Measurements from ENCODE around the gene LCOR. TPM values are rescaled to one million over a fixed set of nuclear protein-coding genes. Genes with fewer than 3 reads are reported as not detected.

The LCOR gene
- total and polyA plus RNA-seq, 4 donors = 2.5 to 31.2 (median 14.5) TPM

- no peak overlapping the region for H3K9ac ChIP-seq (ENCODE audit: low read depth in 1 of 2, low read length in 2 of 2)
- no peak for DNase-seq (ENCODE audit: low spot score)
- no peaks in the 10 kb centered on the region for H3K27me3 ChIP-seq (ENCODE audit: control insufficient read depth in 4 of 4, insufficient read depth in 4 of 4, low read length in 3 of 4)
- no peak overlapping the region for H3K4me3 ChIP-seq (ENCODE audit: low read depth in 1 of 3, low read length in 3 of 3)
- H3K36me3 ChIP-seq (ENCODE audit: control insufficient read depth in 4 of 4, insufficient read depth in 3 of 4, low read depth in 1 of 4, low read length in 3 of 4) = peaks cover 0 to 3% (median 0%) of the 10 kb centered on the region in 4 donors
- H3K9me3 ChIP-seq (ENCODE audit: control insufficient read depth in 4 of 4, low read length in 3 of 4) = no peaks in the 10 kb centered on the region
- WGBS = 83% methylated on average over 2 of the region's 2 CpGs
- TF ChIP-seq MAX (IDR thresholded peaks at IDR 0.05) (no peak), FOXA1 (IDR thresholded peaks at IDR 0.05) (no peak), GABPA (IDR thresholded peaks at IDR 0.05 in 1 of 2, conservative IDR thresholded peaks at IDR 0.05 in 1 of 2) (no peak), REST (IDR thresholded peaks at IDR 0.05) (no peak), ZBTB33 (IDR thresholded peaks at IDR 0.05) (no peak), TAF1 (conservative IDR thresholded peaks at IDR 0.05) (no peak), HNF4A (conservative IDR thresholded peaks at IDR 0.05) (no peak), CTCF (IDR thresholded peaks at IDR 0.05; ENCODE audit: low read depth, low read length, missing input control) (no peak), RAD21 (IDR thresholded peaks at IDR 0.05) (no peak), FOXA2 (IDR thresholded peaks at IDR 0.05) (no peak), ATF3 (IDR thresholded peaks at IDR 0.05) (no peak), EGR1 (IDR thresholded peaks at IDR 0.05; ENCODE audit: low read depth in 2 of 2) (no peak)
- H3K27ac ChIP-seq (ENCODE audit: low read depth in 1 of 2, low read length in 2 of 2) = no peak overlapping the region
- peaks cover 0 to 4% (median 2%) of the 10 kb centered on the region in 4 donors for H3K4me1 ChIP-seq (ENCODE audit: control insufficient read depth in 4 of 4, insufficient read depth in 4 of 4, low read length in 3 of 4)
Measured at GRCh38 chr10:96858038-96858705, 26.1 kb downstream of the LCOR start.

GRCh38 chr10:96858706-96859050, 26.6 kb downstream of the LCOR start:
- H3K4me1 ChIP-seq (ENCODE audit: control insufficient read depth in 4 of 4, insufficient read depth in 4 of 4, low read length in 3 of 4) = peaks cover 0 to 8% (median 5%) of the 10 kb centered on the region in 4 donors
- H3K27ac ChIP-seq (ENCODE audit: low read depth in 1 of 2, low read length in 2 of 2) = no peak overlapping the region
- H3K27me3 ChIP-seq (ENCODE audit: control insufficient read depth in 4 of 4, insufficient read depth in 4 of 4, low read length in 3 of 4) = no peaks in the 10 kb centered on the region
- no peak overlapping the region for H3K9ac ChIP-seq (ENCODE audit: low read depth in 1 of 2, low read length in 2 of 2)
- DNase-seq (ENCODE audit: low spot score) = no peak
- no peak overlapping the region for H3K4me3 ChIP-seq (ENCODE audit: low read depth in 1 of 3, low read length in 3 of 3)
- no peaks in the 10 kb centered on the region for H3K9me3 ChIP-seq (ENCODE audit: control insufficient read depth in 4 of 4, low read length in 3 of 4)
- 89% methylated on average over 2 of the region's 2 CpGs for WGBS
- TF ChIP-seq FOXA1 (IDR thresholded peaks at IDR 0.05) (no peak), YY1 (IDR thresholded peaks at IDR 0.05) (no peak), HNF4G (IDR thresholded peaks at IDR 0.05) (no peak), HNF4A (conservative IDR thresholded peaks at IDR 0.05) (no peak), TAF1 (conservative IDR thresholded peaks at IDR 0.05) (no peak), EGR1 (IDR thresholded peaks at IDR 0.05; ENCODE audit: low read depth in 2 of 2) (no peak), FOXA2 (IDR thresholded peaks at IDR 0.05) (no peak), CTCF (IDR thresholded peaks at IDR 0.05; ENCODE audit: low read depth, low read length, missing input control) (no peak), RXRA (IDR thresholded peaks at IDR 0.05) (no peak)
- peaks cover 0 to 3% (median 0%) of the 10 kb centered on the region in 4 donors for H3K36me3 ChIP-seq (ENCODE audit: control insufficient read depth in 4 of 4, insufficient read depth in 3 of 4, low read depth in 1 of 4, low read length in 3 of 4)
